Peyer's patch (tissue), 4 donors: ENCODE results near the gene MRPS31.
"Not testable (repeated sequence)": the region's sequence is repeated elsewhere in the genome, so short reads cannot be mapped to it uniquely, and the experiment has no call there.

Experiments
- CTCF ChIP-seq, 6 experiments: fragments of 450-650 bp in 4 of 6; fragments of 200-600 bp in 2 of 6; sonication (generic) in 1 of 6; IDR thresholded peaks; one replicate each; pipeline ENCODE4 v1.5.1; 2017 to 2019; ENCODE audit warnings: antibody characterized with exemption in 6 of 6, mild to moderate bottlenecking in 3 of 6, moderate library complexity in 1 of 6
- POLR2A ChIP-seq, 2 donors: fragments of 450-650 bp; IDR thresholded peaks; one replicate each; pipeline ENCODE4 v1.5.1; 2017; ENCODE audit warnings: antibody characterized with exemption in 2 of 2, mild to moderate bottlenecking in 2 of 2, moderate library complexity in 2 of 2

GRCh38 chr13:40735232-40735548, 35.8 kb downstream of the MRPS31 start:
- not testable (repeated sequence) for TF ChIP-seq CTCF, POLR2A (IDR thresholded peaks at IDR 0.05)
